ENCODE data around the gene SORCS3.

The SORCS3 gene

GRCh38 chr10:105207476-105207995, 566.4 kb downstream of the SORCS3 start:
- DNase-seq: no peak
- Mint-ChIP-seq H3K4me1 (no peaks in the 10 kb centered on the region), H3K9me3 (no peaks in the 10 kb centered on the region), H3K4me3 (no peak overlapping the region), H3K36me3 (ENCODE audit: low read depth) (no peaks in the 10 kb centered on the region), H3K27ac (no peak overlapping the region), H3K27me3 (ENCODE audit: low read depth, poor library complexity) (no peaks in the 10 kb centered on the region)
- no peak for TF ChIP-seq CTCF (IDR thresholded peaks at IDR 0.05)

DNA sequence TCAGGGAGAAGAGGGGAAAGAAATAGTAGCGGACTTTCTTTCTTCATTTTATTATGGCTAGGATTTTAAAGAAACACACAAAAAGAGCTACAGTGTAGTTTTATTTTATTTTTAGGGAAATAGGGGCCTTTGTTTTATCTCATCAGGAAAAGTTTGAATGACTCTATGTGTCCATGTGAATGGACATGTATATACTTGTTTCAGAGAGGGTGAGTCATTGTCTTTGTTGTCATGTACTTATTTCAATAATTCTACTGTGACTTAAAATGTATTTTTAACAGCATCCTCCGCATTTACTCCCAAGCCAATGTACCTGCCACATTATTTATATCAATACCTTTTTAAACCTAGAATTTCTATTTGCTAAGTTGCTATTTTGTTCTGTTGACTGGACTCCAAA, 569.5 kb downstream of the SORCS3 start:
- DNase-seq: no peak
- Mint-ChIP-seq H3K4me1 (no peaks in the 10 kb centered on the region), H3K9me3 (no peaks in the 10 kb centered on the region), H3K27me3 (ENCODE audit: low read depth, poor library complexity) (peaks cover 13% of the 10 kb centered on the region), H3K27ac (no peak overlapping the region), H3K4me3 (no peak overlapping the region), H3K36me3 (ENCODE audit: low read depth) (no peaks in the 10 kb centered on the region)
- TF ChIP-seq CTCF (IDR thresholded peaks at IDR 0.05): no peak

- no peak for TF ChIP-seq CTCF (IDR thresholded peaks at IDR 0.05)
- DNase-seq: no peak
- H3K27me3 Mint-ChIP-seq (ENCODE audit: low read depth, poor library complexity): no peaks in the 10 kb centered on the region
- H3K27ac Mint-ChIP-seq: no peak overlapping the region
- H3K9me3 Mint-ChIP-seq: peaks cover 23% of the 10 kb centered on the region
- no peaks in the 10 kb centered on the region for H3K4me1 Mint-ChIP-seq
- peaks cover 7% of the 10 kb centered on the region for H3K36me3 Mint-ChIP-seq (ENCODE audit: low read depth)
- no peak overlapping the region for H3K4me3 Mint-ChIP-seq
Observed at GRCh38 chr10:105237685-105238084, 596.6 kb downstream of the SORCS3 start.

GRCh38 chr10:105239311-105240219, 598.5 kb downstream of the SORCS3 start:
- no peak for TF ChIP-seq CTCF (IDR thresholded peaks at IDR 0.05)
- no peak for DNase-seq
- Mint-ChIP-seq H3K27me3 (ENCODE audit: low read depth, poor library complexity) (no peaks in the 10 kb centered on the region), H3K36me3 (ENCODE audit: low read depth) (peaks cover 7% of the 10 kb centered on the region), H3K9me3 (peaks cover 8% of the 10 kb centered on the region), H3K27ac (no peak overlapping the region), H3K4me1 (no peaks in the 10 kb centered on the region), H3K4me3 (no peak overlapping the region)

- Mint-ChIP-seq H3K4me1 (no peaks in the 10 kb centered on the region), H3K4me3 (no peak overlapping the region), H3K27me3 (ENCODE audit: low read depth, poor library complexity) (peaks cover 1% of the 10 kb centered on the region), H3K36me3 (ENCODE audit: low read depth) (no peaks in the 10 kb centered on the region), H3K27ac (no peak overlapping the region), H3K9me3 (no peaks in the 10 kb centered on the region)
- no peak for DNase-seq
- TF ChIP-seq CTCF (IDR thresholded peaks at IDR 0.05): no peak
Observed at GRCh38 chr10:105241254-105241653, 600.2 kb downstream of the SORCS3 start.

DNA sequence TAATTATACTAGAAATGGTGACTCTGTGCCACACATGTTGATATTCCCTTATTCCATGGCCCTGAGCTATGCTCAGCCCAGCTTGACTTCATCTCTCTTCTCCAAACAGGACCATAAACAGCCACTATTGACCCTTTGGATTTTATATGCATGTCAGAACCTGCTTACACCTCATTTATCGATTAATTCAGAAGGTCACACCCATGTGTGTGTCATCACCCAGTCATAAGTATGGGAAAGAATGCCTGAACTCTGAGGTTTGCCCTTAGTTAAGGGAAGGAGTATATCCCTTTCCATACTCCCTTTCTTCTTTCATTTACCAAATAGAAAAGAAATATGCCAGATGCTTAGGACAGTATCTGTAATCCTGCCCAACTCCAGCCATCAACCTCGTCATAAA, 602.3 kb downstream of the SORCS3 start:
- no peaks in the 10 kb centered on the region for H3K9me3 Mint-ChIP-seq
- no peaks in the 10 kb centered on the region for H3K4me1 Mint-ChIP-seq
- no peak for DNase-seq
- no peak for TF ChIP-seq CTCF (IDR thresholded peaks at IDR 0.05)
- H3K36me3 Mint-ChIP-seq (ENCODE audit: low read depth): no peaks in the 10 kb centered on the region
- no peak overlapping the region for H3K4me3 Mint-ChIP-seq
- peaks cover 10% of the 10 kb centered on the region for H3K27me3 Mint-ChIP-seq (ENCODE audit: low read depth, poor library complexity)
- H3K27ac Mint-ChIP-seq: no peak overlapping the region
